ENCODE measurements around the gene NAPEPLD.

DNA sequence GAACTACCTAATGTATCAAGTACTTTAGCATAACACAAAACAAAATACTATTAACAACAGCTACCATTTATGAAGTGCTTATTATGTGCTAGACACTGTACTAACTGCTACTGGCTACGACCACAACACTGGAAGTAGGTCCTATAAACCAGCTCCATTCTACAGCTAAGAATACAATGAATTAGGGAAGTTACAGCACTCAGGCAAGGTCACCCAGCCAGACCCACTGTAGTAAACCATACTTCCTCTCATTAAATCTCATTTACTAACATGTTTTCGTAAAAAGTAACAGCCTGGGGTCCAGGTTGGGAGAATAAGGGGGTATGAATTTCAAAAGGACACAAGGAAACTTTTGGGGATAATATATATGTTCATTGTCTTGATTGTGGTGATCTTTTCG is 25.4 kb downstream of the NAPEPLD start:
- TF ChIP-seq, protein P1, sequence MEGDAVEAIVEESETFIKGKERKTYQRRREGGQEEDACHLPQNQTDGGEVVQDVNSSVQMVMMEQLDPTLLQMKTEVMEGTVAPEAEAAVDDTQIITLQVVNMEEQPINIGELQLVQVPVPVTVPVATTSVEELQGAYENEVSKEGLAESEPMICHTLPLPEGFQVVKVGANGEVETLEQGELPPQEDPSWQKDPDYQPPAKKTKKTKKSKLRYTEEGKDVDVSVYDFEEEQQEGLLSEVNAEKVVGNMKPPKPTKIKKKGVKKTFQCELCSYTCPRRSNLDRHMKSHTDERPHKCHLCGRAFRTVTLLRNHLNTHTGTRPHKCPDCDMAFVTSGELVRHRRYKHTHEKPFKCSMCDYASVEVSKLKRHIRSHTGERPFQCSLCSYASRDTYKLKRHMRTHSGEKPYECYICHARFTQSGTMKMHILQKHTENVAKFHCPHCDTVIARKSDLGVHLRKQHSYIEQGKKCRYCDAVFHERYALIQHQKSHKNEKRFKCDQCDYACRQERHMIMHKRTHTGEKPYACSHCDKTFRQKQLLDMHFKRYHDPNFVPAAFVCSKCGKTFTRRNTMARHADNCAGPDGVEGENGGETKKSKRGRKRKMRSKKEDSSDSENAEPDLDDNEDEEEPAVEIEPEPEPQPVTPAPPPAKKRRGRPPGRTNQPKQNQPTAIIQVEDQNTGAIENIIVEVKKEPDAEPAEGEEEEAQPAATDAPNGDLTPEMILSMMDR (IDR thresholded peaks at IDR 0.05) = no peak
- TF ChIP-seq POLR2A (IDR thresholded peaks at IDR 0.05) = no peak
